Fibroblast of the aortic adventitia (primary cell): ENCODE measurements around the gene DGCR8. TPM values are rescaled to one million over a fixed set of nuclear protein-coding genes. Genes with fewer than 3 reads are reported as not detected.

Experiments used
- DNase-seq: peaks from one replicate; pipeline ENCODE4 v3.0.0-alpha.2; 2010; ENCODE audit warnings: low read depth
- H3K4me3 ChIP-seq: 2 replicates; pipeline ENCODE4 v1.5.1; 2011; ENCODE audit warnings: low read depth, mild to moderate bottlenecking, control low read depth, low read length, moderate library complexity
- total RNA-seq: library from RNA; depleted of rRNA; stranded (reverse); fragments of >200 nt; gene quantifications from 2 replicates; pipeline ENCODE4 v1.2.3, GENCODE V29; 2012; ENCODE audit warnings: low replicate concordance
- TF ChIP-seq, protein P1 (sequence below): IDR thresholded peaks from 2 replicates; pipeline ENCODE4 v1.5.1; 2011; ENCODE audit warnings: mild to moderate bottlenecking, low read length, control low read depth, inconsistent platforms; ENCODE audit not compliant: insufficient read depth

DGCR8 gene
- total RNA-seq = 22.0 and 29.0 TPM in 2 replicates

DNA sequence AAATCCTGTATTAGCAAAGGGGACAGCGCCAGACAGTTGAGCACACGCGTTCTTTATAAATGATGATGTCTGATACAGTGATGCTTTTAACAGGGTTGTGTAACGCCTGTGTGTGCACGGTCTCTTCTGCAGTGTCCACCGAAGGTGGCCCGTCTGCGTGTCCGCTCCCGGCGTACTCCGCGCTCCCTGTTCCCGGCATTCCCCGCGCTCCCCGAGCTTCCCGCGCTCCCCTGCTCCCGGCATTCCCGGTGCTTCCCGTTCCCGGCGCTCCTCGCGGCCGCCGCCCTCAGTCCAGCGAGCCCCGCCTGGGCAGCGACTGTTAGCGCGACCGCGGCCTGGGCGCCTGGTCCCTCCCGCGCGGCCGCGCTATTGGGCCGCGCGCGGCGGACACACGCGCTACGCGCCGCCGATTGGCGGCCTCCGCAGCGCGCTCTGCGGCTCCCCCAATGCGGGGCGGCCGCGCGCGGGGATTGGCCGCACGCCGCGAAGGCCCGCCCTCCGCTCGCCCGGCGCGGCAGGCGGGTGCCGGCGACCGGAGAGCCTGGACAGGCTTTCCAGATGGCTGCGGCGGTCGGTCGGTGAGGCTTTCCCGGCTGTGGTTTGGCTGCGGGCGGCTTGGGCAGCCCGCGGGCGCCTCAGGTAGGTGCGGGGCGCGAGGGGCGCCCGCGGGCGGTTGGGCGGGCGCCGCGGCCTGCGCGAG is at the start of gene DGCR8:
TSS of gene DGCR8 (plus strand) at position 497 of the 700 bp plus-strand sequence. CDS start 5,723 bp downstream, outside the sequence.
- peak within 1 kb of the TSS; percentile 89 for H3K4me3 ChIP-seq
- TF ChIP-seq, protein P1, sequence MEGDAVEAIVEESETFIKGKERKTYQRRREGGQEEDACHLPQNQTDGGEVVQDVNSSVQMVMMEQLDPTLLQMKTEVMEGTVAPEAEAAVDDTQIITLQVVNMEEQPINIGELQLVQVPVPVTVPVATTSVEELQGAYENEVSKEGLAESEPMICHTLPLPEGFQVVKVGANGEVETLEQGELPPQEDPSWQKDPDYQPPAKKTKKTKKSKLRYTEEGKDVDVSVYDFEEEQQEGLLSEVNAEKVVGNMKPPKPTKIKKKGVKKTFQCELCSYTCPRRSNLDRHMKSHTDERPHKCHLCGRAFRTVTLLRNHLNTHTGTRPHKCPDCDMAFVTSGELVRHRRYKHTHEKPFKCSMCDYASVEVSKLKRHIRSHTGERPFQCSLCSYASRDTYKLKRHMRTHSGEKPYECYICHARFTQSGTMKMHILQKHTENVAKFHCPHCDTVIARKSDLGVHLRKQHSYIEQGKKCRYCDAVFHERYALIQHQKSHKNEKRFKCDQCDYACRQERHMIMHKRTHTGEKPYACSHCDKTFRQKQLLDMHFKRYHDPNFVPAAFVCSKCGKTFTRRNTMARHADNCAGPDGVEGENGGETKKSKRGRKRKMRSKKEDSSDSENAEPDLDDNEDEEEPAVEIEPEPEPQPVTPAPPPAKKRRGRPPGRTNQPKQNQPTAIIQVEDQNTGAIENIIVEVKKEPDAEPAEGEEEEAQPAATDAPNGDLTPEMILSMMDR = no peak
- peak; percentile 91 for DNase-seq

DNA sequence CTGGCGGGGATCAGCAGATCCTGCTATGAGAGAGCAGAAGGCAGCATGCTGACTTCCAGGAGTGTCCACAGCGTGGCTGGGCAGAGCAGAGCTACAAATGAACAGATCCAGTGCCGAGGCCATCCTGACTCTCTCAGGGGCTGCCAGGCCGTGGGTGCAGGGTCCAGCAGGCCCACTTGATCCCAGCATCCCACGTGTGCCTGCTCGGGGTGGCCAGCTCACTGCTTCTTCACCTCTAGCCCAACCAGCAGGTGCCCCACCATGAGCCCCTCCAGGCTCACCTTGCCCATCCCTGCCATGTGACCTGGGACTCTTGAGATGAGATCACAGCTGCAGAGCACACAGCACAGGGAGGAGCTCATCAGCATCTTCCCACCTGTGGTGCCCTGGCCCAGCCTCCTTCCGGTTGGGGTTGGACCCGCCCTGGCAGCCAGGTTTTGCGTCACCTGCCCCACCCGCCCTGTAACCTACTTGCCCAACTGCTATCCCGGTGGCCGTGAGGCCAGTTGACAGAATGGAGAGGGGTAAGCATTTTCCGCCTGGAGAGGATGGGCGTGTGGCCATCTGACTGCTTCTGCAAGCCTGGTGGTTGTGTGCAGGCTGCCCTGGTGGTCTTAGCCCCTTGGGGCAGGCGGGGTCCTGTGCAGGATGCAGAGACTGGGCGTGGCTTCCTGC is 48.2 kb upstream of the DGCR8 start:
- TF ChIP-seq, protein P1 = no peak
- no peak for DNase-seq
- no peak overlapping the region for H3K4me3 ChIP-seq

DNA sequence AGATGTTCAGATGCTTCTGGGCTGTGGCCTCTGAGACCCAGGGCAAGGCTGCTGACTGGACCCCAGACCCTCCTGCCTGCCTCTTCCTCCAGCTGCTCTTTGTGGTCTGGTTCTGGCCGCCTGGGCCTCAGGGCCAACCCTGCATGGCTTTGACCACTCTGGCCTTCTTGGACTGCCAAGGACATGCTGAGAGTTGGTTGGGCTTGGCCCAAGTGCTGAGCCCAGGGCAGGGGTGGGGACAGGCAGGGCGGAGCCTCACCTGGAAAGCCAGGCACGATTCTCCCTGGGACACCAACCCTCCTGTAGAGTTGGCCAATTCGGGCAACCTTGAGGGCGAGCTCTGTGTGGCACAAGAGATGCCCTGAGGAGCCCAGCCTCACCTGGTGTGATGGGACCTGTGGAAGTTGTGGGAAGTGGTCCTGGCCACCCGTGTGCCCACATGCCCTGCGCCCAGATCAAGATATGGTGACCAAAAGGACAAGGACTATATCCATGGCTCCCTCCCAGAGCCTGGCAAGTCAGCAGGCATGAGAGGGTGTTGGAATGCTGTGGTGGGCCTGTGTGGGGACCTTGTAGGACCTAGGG is 47.5 kb upstream of the DGCR8 start:
- TF ChIP-seq, protein P1 = no peak
- DNase-seq = no peak
- H3K4me3 ChIP-seq = no peak overlapping the region

DNA sequence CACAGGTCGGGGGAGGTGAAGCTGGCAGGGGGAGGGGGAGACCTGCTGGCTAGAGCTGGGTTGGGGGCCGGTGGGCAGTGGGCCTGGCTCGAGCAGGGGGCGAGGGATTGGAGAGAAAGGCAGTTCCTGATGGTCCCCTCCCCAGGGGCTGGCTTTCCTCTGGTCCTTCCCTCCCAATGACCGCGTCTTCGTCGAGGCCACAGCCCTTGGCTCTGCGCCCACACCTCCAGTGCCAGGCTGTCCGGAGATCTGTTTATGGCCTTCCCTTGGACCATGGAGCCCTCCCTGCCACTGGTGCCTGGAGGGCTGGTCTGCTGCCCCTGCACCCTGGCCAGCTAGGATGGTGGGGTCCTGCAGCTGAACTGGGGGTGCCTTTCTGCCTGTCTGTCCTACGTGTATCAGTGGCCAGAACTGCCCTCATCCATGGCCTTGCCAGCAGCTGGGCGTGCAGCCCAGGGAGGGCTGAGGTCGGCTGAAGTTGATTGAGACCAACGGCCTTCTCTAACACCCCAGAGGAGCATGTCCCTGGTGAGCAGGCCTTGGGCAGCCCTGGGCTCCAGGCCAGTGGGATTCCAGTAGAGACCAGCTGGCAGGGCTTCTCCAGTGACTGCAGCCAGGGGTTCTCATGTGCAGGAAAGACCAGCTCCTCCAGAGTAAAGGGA is 46.9 kb upstream of the DGCR8 start:
- TF ChIP-seq, protein P1 = no peak
- H3K4me3 ChIP-seq = no peak overlapping the region
- DNase-seq = peak; percentile 15

DNA sequence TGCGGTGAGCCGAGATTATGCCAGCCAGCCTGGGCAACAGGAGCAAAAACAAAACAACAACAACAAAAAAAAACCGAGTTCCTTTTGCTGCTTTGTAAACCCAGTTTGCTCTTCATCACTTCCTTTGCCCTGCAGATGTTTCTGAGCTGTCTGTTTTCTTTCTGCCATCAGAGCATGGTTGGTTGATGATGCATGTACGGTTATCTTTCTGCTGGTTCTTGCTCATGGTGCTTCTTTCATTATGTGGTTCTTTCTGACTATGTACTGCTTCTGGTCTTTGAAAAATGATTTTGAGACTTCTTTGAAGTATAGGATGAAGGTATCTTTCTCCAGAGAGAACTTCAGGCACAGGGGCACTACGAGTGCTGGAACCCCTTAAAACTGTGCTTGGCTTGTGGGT is 45.9 kb upstream of the DGCR8 start:
- TF ChIP-seq, protein P1 = no peak
- DNase-seq = no peak
- H3K4me3 ChIP-seq = no peak overlapping the region

DNA sequence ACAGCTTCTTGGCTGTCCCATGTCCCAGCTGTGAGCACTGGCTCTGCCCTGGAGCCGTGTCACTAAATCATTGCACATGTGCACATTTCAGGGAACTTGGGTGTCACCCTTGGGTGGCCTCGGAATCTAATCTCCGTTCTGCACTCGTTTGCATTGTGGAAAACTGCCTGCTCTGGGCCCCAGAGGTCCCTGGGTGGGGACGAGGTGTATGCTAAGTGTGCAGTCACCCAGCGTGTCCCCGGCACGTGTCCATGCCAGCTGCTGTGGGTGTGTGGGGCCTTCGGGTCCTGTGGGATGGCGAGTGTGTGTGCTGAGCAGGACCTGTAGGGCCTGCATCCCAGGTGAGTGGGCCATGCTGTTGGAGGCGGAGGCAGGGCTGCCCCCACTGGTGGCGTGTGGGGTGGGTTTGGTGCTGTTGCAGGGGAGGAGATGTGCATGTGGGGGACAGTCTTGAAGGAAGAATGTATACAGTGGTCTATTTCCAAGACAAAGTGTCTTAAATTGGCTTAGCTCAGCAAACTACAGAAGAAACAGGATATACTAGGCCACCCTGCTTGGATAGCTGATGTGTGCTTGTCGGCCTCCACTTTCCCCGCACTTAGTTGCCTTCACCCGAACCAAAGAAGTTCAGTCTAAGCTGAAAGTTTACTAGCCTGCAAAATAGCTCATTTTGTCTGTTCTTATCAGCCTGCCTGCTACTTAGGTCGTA is 44.5 kb upstream of the DGCR8 start:
- no peak overlapping the region for H3K4me3 ChIP-seq
- TF ChIP-seq, protein P1 = no peak
- DNase-seq = no peak
